HEK293 (cell line): ENCODE data around the gene HMOX1.

Source experiments
- CTCF ChIA-PET: fragments of 350-600 bp; formaldehyde crosslinking; extraction: SDS; loops from one replicate; lab custom pipeline; 2021; ENCODE audit warnings: antibody characterized with exemption; lab: Yijun Ruan, JAX
- POLR2A ChIA-PET: fragments of 300-600 bp; formaldehyde crosslinking; extraction: SDS; loops from one replicate; lab custom pipeline; 2020; ENCODE audit warnings: antibody characterized with exemption, inconsistent platforms; lab: Yijun Ruan, JAX
- H3K27ac ChIP-seq: fragments of 200-500 bp; sonication (Bioruptor generic); 2 replicates; pipeline ENCODE4 v1.5.1; 2014; ENCODE audit warnings: low read depth, low read length, control low read depth, inconsistent platforms; ENCODE audit errors: extremely low read depth
- H3K36me3 ChIP-seq, 2 experiments: fragments of 200-500 bp in 1 of 2; sonication (Bioruptor generic) in 1 of 2; 1 replicate in 1 of 2; 2 replicates in 1 of 2; pipeline ENCODE4 v1.5.1; 2014 to 2017; ENCODE audit warnings: inconsistent platforms in 2 of 2, low read length in 2 of 2; ENCODE audit not compliant: control insufficient read depth in 2 of 2, insufficient read depth in 1 of 2
- H3K4me1 ChIP-seq: fragments of 200-500 bp; sonication (Bioruptor generic); 2 replicates; pipeline ENCODE4 v1.5.1; 2014; ENCODE audit warnings: mild to moderate bottlenecking, low read length, inconsistent platforms; ENCODE audit not compliant: control insufficient read depth, insufficient read depth
- H3K4me3 ChIP-seq: 2 replicates; pipeline ENCODE4 v1.5.1; 2011; ENCODE audit warnings: low read depth, mild to moderate bottlenecking, control low read depth, low read length, moderate library complexity
- H3K9me3 ChIP-seq: fragments of 200-500 bp; sonication (Bioruptor generic); 2 replicates; pipeline ENCODE4 v1.5.1; 2014; ENCODE audit warnings: low read depth, low read length, inconsistent platforms; ENCODE audit not compliant: control insufficient read depth, insufficient read depth
- BCL6B ChIP-seq: fragments of 450-650 bp; formaldehyde crosslinking; IDR thresholded peaks from 2 replicates; pipeline ENCODE4 v1.5.1; 2017; ENCODE audit warnings: missing biosample characterization, missing genetic modification characterization
- CTCF ChIP-seq: fragments of 450-650 bp; formaldehyde crosslinking; IDR thresholded peaks from 2 replicates; pipeline ENCODE4 v1.5.1; 2016; ENCODE audit warnings: missing biosample characterization, missing genetic modification characterization
- GLIS1 ChIP-seq: fragments of 450-650 bp; formaldehyde crosslinking; IDR thresholded peaks from 2 replicates; pipeline ENCODE4 v1.5.1; 2016; ENCODE audit warnings: missing biosample characterization, missing genetic modification characterization
- PATZ1 ChIP-seq: fragments of 450-650 bp; formaldehyde crosslinking; IDR thresholded peaks from 2 replicates; pipeline ENCODE4 v1.5.1; 2016; ENCODE audit warnings: missing biosample characterization, missing genetic modification characterization
- PBX3 ChIP-seq: sonication (generic); formaldehyde crosslinking; IDR thresholded peaks from 2 replicates; pipeline ENCODE4 v1.8.1; 2022; ENCODE audit warnings: mild to moderate bottlenecking, moderate library complexity, missing genetic modification reagents
- PRDM6 ChIP-seq: fragments of 450-650 bp; formaldehyde crosslinking; IDR thresholded peaks from 2 replicates; pipeline ENCODE4 v1.5.1; 2017; ENCODE audit warnings: missing biosample characterization, missing genetic modification characterization
- TRIM28 ChIP-seq: IDR thresholded peaks from 2 replicates; pipeline ENCODE4 v1.6.1; 2011; ENCODE audit warnings: low read length, control low read depth, borderline replicate concordance
- YY1 ChIP-seq: fragments of 450-650 bp; formaldehyde crosslinking; IDR thresholded peaks from 2 replicates; pipeline ENCODE4 v1.5.1; 2018; ENCODE audit warnings: missing biosample characterization, missing genetic modification characterization
- ZNF148 ChIP-seq: fragments of 450-650 bp; formaldehyde crosslinking; IDR thresholded peaks from 2 replicates; pipeline ENCODE4 v1.5.0; 2017; ENCODE audit warnings: missing biosample characterization, missing genetic modification characterization, borderline replicate concordance
- ZNF155 ChIP-seq: fragments of 450-650 bp; formaldehyde crosslinking; IDR thresholded peaks from 2 replicates; pipeline ENCODE4 v1.5.1; 2016; ENCODE audit warnings: missing biosample characterization, missing genetic modification characterization
- ZNF157 ChIP-seq: fragments of 450-650 bp; formaldehyde crosslinking; IDR thresholded peaks from 2 replicates; pipeline ENCODE4 v1.5.1; 2016; ENCODE audit warnings: missing biosample characterization, missing genetic modification characterization
- ZNF174 ChIP-seq: fragments of 450-650 bp; formaldehyde crosslinking; IDR thresholded peaks from 2 replicates; pipeline ENCODE4 v1.5.0; 2017; ENCODE audit warnings: missing biosample characterization, mild to moderate bottlenecking, missing genetic modification characterization
- ZNF175 ChIP-seq: fragments of 450-650 bp; formaldehyde crosslinking; IDR thresholded peaks from 2 replicates; pipeline ENCODE4 v1.5.1; 2016; ENCODE audit warnings: missing biosample characterization, missing genetic modification characterization
- ZNF19 ChIP-seq: fragments of 450-650 bp; formaldehyde crosslinking; IDR thresholded peaks from 2 replicates; pipeline ENCODE4; 2016; ENCODE audit warnings: missing biosample characterization, missing genetic modification characterization, low read depth
- ZNF214 ChIP-seq: fragments of 450-650 bp; formaldehyde crosslinking; IDR thresholded peaks from 2 replicates; pipeline ENCODE4 v1.5.1; 2017; ENCODE audit warnings: missing biosample characterization, mild to moderate bottlenecking, missing genetic modification characterization, borderline replicate concordance
- ZNF223 ChIP-seq: fragments of 450-650 bp; formaldehyde crosslinking; IDR thresholded peaks from 2 replicates; pipeline ENCODE4 v1.5.1; 2016; ENCODE audit warnings: missing biosample characterization, missing genetic modification characterization
- ZNF280D ChIP-seq: fragments of 450-650 bp; formaldehyde crosslinking; IDR thresholded peaks from 2 replicates; pipeline ENCODE4 v1.5.1; 2016; ENCODE audit warnings: missing biosample characterization, missing genetic modification characterization
- ZNF366 ChIP-seq: fragments of 450-650 bp; formaldehyde crosslinking; conservative IDR thresholded peaks from 2 replicates; pipeline ENCODE4 v1.5.1; 2016; ENCODE audit warnings: missing biosample characterization, missing genetic modification characterization
- ZNF530 ChIP-seq: fragments of 450-650 bp; formaldehyde crosslinking; IDR thresholded peaks from 2 replicates; pipeline ENCODE4 v1.5.1; 2016; ENCODE audit warnings: low read depth, missing biosample characterization, missing genetic modification characterization
- ZNF580 ChIP-seq: fragments of 450-650 bp; formaldehyde crosslinking; IDR thresholded peaks from 2 replicates; pipeline ENCODE4 v1.5.1; 2016; ENCODE audit warnings: missing biosample characterization, missing genetic modification characterization
- ZNF596 ChIP-seq: fragments of 450-650 bp; IDR thresholded peaks from 2 replicates; pipeline ENCODE4 v1.5.0; 2018; ENCODE audit warnings: missing biosample characterization, mild to moderate bottlenecking, missing genetic modification characterization, moderate library complexity
- ZNF600 ChIP-seq: fragments of 450-650 bp; formaldehyde crosslinking; IDR thresholded peaks from 2 replicates; pipeline ENCODE4 v1.5.1; 2016; ENCODE audit warnings: missing biosample characterization, missing genetic modification characterization

The HMOX1 gene

GRCh38 chr22:35343664-35344550, 37.0 kb upstream of the HMOX1 start:
- ChIA-PET CTCF (no interaction called here), POLR2A (no interaction called here)
- no peak overlapping the region for H3K27ac ChIP-seq
- no peak for TF ChIP-seq ZNF148 (tag by site-specific recombination)
- no peak for TF ChIP-seq ZNF155 (tag by site-specific recombination)
- no peak for TF ChIP-seq ZNF366 (tag by site-specific recombination)
- 0 out of 2 replicates have a peak, but pooled peaks have one; percentile 39 for TF ChIP-seq ZNF175 (tag by site-specific recombination)
- no peak for TF ChIP-seq ZNF530 (tag by site-specific recombination)
- TF ChIP-seq GLIS1 (tag by site-specific recombination): no peak
- no peak for TF ChIP-seq PRDM6 (tag by site-specific recombination)
- TF ChIP-seq ZNF596 (tag by site-specific recombination): no peak
- no peak for TF ChIP-seq YY1 (tag by site-specific recombination)
- TF ChIP-seq TRIM28: no peak
- peak; percentile 76 for TF ChIP-seq ZNF157 (tag by site-specific recombination)
- no peak for TF ChIP-seq PBX3
- no peak for TF ChIP-seq ZNF223 (tag by site-specific recombination)
- no peak for TF ChIP-seq ZNF174
- no peak for TF ChIP-seq ZNF580 (tag by site-specific recombination)
- no peak for TF ChIP-seq ZNF19 (tag by site-specific recombination)
- no peak for TF ChIP-seq ZNF214 (tag by site-specific recombination)
- 0 out of 2 replicates have a peak, but pooled peaks have one; percentile 14 for TF ChIP-seq BCL6B (tag by site-specific recombination)
- TF ChIP-seq ZNF600 (tag by site-specific recombination): no peak
- 0 out of 2 replicates have a peak, but pooled peaks have one; percentile 21 for TF ChIP-seq CTCF
- no peak for TF ChIP-seq PATZ1 (tag by site-specific recombination)
- TF ChIP-seq ZNF280D: no peak

More at GRCh38 chr22:35343664-35344550, 37.0 kb upstream of the HMOX1 start:
- Histone ChIP-seq H3K9me3 (no peaks in the 10 kb centered on the region), H3K36me3 (peaks cover 12 to 65% of the 10 kb centered on the region in 2 experiments; a peak in 2 of 3 replicates), H3K4me3 (no peak overlapping the region), H3K4me1 (no peaks in the 10 kb centered on the region)
